GM18507 (cell line): ENCODE measurements around the gene USP11.
A peak's percentile ranks its signal among the peaks of the same experiment; 100 is the strongest.

Experiments used
- DNase-seq: peaks from one replicate; pipeline ENCODE4 v3.0.0; 2011; ENCODE audit warnings: low read depth; ENCODE audit not compliant: insufficient read length; ENCODE audit errors: extremely low spot score
- FAIRE-seq: peaks from 2 replicates; lab custom pipeline; 2011; peaks lifted over from hg19 to GRCh38; lab: Jason Lieb, UNC

USP11 gene

GRCh38 chrX:47201345-47201944 lies 31.4 kb upstream of the USP11 start:
- FAIRE-seq, result no peak

GRCh38 chrX:47202316-47202715 lies 30.5 kb upstream of the USP11 start:
- no peak for DNase-seq
- no peak for FAIRE-seq

More at GRCh38 chrX:47201345-47201944, 31.4 kb upstream of the USP11 start:
- no peak for DNase-seq

- DNase-seq, result no peak
- FAIRE-seq, result no peak
Observed at GRCh38 chrX:47202877-47203276, 29.9 kb upstream of the USP11 start.

- FAIRE-seq (no peak), DNase-seq (no peak)
Observed at GRCh38 chrX:47204970-47205369, 27.8 kb upstream of the USP11 start.

- no peak for FAIRE-seq
- DNase-seq, result no peak
Observed at GRCh38 chrX:47206316-47206715, 26.5 kb upstream of the USP11 start.

DNA sequence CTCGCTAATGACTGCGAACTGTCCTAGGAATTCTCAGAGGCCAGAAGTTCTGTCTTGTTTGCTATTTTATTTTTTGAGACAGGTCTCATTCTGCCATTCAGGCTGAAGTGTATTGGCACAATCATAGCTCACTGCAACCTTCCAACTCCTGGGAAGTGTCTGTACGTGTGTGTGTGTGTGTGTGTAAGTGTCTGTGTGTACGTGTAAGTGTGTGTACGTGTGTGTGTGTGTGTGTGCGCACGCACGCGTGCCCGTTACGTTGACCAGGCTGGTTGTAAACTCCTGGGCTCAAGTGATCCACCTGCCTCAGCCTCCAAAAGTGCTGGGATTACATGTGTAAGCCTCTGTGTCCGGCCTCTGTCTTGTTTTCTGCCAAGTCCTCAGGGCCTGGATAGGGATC lies 24.7 kb upstream of the USP11 start:
- DNase-seq, result no peak

DNA sequence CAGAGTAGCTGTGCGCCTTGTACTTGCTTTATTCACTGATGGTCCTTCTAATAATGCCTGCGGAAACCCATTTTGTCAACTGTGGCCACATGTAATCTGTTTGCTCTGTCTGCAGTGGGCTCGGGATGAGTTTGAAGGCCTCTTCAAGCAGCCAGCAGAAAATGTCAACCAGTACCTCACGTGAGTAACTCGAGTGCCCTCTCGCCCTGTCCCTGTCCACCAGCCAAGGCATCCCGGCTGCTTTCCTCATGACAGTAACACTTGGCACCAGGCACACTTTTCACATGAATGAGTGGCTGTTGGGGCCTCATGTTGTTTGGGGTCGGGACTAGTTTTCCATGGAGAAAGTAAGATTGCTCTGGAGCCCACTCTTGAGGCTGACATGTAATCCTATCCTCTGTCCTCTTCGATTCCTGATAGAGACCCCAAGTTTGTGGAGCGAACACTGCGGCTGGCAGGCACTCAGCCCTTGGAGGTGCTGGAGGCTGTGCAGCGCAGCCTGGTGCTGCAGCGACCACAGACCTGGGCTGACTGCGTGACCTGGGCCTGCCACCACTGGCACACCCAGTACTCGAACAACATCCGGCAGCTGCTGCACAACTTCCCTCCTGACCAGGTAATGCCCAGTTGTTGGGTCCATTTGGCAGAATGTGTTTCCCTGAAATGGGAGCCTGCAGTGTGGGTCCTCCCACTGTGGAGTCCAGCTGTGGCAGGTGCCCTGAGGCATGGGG lies 23.1 kb upstream of the USP11 start:
- DNase-seq (no peak), FAIRE-seq (no peak)

More for the DNA sequence above, 24.7 kb upstream of the USP11 start:
- FAIRE-seq, result peak; percentile 56

GRCh38 chrX:47210661-47211425 lies 22.0 kb upstream of the USP11 start:
- DNase-seq (no peak), FAIRE-seq (no peak)

DNA sequence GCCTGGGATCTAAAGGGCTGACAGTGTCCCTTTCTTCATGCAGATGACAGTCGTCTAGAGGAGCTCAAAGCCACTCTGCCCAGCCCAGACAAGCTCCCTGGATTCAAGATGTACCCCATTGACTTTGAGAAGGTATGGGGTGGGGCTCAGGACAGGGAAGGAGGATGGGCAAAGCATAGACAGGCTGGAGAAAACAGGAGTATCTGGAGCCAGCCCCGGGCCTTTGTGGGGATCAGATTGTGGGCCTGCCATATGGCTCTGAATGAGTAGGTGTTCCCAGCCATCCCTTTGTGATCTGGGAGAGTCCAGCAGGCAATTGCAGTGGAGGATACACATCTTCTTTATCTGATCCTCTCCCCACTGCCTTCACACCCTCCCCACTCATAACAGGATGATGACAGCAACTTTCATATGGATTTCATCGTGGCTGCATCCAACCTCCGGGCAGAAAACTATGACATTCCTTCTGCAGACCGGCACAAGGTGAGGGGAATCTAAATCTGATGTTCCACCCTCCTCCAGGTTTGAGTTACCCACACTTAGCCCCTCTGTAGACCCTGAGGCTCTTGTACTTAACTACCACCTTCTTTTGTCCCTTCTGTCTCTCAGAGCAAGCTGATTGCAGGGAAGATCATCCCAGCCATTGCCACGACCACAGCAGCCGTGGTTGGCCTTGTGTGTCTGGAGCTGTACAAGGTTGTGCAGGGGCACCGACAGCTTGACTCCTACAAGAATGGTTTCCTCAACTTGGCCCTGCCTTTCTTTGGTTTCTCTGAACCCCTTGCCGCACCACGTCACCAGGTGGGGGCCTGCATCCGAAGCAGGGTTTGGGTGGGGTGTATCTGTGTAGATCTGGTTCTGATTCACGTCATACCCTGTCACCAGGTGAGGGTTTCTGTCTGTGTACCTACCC lies 20.2 kb upstream of the USP11 start:
- FAIRE-seq (no peak), DNase-seq (no peak)

DNA sequence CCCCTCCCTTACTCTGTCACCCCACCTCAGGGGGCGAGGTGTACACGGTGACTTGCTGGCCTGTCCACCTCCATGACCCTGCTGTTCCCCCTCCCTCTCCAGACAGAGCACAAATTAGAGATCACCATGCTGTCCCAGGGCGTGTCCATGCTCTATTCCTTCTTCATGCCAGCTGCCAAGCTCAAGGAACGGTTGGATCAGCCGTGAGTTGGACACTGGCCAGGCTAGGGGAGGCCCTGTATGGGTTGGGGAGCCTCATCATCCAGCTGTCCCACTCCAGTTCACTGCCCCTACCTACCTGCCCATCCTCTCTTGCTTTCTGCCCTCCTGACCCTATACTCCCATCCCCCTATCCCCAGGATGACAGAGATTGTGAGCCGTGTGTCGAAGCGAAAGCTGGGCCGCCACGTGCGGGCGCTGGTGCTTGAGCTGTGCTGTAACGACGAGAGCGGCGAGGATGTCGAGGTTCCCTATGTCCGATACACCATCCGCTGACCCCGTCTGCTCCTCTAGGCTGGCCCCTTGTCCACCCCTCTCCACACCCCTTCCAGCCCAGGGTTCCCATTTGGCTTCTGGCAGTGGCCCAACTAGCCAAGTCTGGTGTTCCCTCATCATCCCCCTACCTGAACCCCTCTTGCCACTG lies 18.3 kb upstream of the USP11 start:
- no peak for DNase-seq
- FAIRE-seq, result no peak

DNA sequence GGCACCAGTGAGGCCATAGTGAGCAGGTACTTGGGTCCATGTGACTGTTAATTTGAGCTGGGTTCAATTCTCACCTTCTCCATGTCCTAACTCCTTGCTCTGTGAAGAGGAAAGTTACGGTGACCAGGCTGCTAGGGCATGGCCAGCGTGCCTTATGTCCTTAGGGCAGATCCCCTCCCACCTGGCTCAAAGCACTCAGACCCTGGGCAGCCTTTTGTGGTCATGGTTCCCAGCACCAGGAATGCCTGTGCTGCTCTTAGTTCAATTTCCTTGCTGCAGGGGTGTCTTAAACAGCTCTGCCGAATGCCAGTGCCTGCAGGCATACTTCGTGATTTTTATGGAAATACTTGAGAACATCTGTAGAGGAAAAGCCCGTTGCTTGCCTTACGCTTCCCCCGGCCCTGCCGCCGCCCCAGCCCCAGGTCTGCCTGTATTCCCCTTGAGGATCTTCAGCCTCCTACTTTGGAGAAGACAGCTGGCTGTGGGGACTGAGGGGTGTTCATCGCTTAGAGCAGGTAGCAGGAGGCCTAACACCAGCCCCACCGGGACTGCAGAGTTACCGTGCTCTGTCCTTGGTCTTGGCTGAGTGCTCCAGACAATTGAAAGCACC lies 17.4 kb upstream of the USP11 start:
- FAIRE-seq, result no peak
- no peak for DNase-seq

- DNase-seq (no peak), FAIRE-seq (no peak)
Observed at GRCh38 chrX:47216393-47216925, 16.4 kb upstream of the USP11 start.

DNA sequence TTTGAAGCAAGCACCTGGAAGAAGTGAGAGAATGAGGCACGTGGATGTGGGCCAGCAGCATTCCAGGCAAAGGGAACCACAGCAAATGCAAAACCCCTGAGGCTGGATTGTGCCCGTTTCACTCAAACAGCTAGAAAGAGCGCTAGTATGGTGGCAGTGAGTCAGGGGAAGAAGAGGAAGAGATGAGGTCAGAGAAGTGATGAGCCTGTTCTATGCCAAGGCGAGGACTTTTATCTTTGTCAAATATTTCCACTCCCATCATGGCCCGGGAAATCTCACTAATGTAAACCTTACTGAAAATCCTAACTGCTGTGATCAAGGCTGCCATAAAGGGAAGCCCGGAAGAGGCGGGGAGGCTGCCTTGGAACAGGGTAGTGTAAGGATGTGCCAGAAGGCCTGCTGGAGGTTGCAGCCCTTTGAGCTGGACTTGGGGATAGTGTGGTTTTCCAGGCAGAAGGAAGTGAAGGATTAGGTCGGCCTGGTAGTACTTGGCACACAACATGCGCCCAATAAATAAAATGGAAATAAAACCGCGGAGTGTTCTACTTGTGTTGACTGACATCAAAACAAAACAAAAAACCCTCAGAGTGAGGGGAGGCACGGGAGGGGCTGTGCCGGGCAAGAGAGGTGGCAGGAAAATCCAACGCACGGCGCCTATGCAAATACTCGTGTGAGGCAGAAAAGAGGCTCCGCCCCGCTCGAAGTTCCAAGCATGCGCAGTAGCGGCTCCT lies 15.5 kb upstream of the USP11 start:
- DNase-seq (no peak), FAIRE-seq (no peak)

GRCh38 chrX:47217852-47218279 lies 14.9 kb upstream of the USP11 start:
- peak; percentile 100 for FAIRE-seq
- DNase-seq, result peak; percentile 70

DNA sequence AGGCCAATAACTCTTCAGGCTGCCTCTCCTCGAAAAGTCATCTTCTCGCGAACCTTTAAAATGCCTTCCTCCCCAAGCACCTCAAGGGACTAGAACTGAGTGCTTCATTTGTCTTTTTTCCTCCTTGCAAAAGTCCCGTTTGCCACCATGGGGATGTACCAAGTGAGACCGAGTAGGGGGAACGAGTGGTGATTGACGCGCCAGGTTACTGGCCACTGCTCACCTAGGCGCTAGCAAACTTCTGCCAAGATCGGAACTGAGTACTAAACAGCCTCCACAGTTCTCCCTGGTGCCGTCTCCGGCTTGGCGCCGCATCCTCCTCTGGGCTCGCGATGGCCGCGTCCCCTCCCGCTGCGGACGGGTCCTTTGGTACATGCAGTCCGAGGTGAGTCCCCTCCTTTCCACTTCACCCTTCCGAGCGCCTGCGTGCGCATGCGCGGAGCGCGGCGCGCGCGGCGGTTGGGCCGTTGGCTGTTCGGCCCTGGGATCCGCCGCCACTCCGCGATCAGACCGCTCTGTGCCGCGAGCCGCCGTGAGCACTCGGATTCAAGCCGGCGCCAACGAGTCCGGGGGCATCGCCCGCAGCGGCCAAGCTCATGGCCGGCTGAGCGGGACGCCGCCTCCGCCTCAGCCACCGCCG lies 14.4 kb upstream of the USP11 start, which contains the start of gene CDK16:
TSS of gene CDK16 (plus strand) at position 402 of the 640 bp plus-strand sequence. CDS start 4,877 bp downstream, outside the sequence.
- no peak for FAIRE-seq
- DNase-seq, result peak; percentile 57

GRCh38 chrX:47218920-47219815 lies 13.6 kb upstream of the USP11 start:
- DNase-seq (no peak), FAIRE-seq (peak; percentile 62)
